Caco-2 (cell line): ENCODE measurements around the gene PKD1L1. TPM values are rescaled to one million over a fixed set of nuclear protein-coding genes. Genes with fewer than 3 reads are reported as not detected.
"Not testable (repeated sequence)": the region's sequence is repeated elsewhere in the genome, so short reads cannot be mapped to it uniquely, and the experiment has no call there.

Source experiments
- BruUV-seq: library from RNA; stranded (reverse); fragments of 400-500 nt; replicated peaks from 2 replicates; lab custom pipeline; 2021; lab: Mats Ljungman, UMichigan
- CTCF ChIA-PET: fragments of 300-600 bp; sonication (Branson Sonifier 250); formaldehyde crosslinking; loops from one replicate; lab custom pipeline; 2022; ENCODE audit warnings: antibody characterized with exemption; lab: Charles Lee
- POLR2A ChIA-PET: fragments of 300-600 bp; sonication (Branson Sonifier 250); formaldehyde crosslinking; loops from one replicate; lab custom pipeline; 2022; ENCODE audit warnings: antibody characterized with exemption; lab: Charles Lee
- DNase-seq, 2 experiments: peaks; one replicate each; pipeline versions ENCODE4 v3.0.0 to v3.0.0-alpha.2; 2020 to 2022
- H3K27me3 ChIP-seq: replicated peaks from 2 replicates; pipeline ENCODE4 v1.6.0; 2011; ENCODE audit warnings: low read length; ENCODE audit not compliant: control insufficient read depth, insufficient read depth
- H3K36me3 ChIP-seq: 2 replicates; pipeline ENCODE4 v1.5.1; 2011; ENCODE audit warnings: low read length; ENCODE audit not compliant: control insufficient read depth, insufficient read depth
- H3K4me1 ChIP-seq: fragments of 250-450 bp; sonication (Bioruptor Pico); 2 replicates; pipeline ENCODE4 v1.5.1; 2020; ENCODE audit warnings: mild to moderate bottlenecking
- H3K4me3 ChIP-seq: 2 replicates; pipeline ENCODE4 v1.5.1; 2011; ENCODE audit warnings: low read depth, mild to moderate bottlenecking, control low read depth, low read length
- H3K9me3 ChIP-seq: fragments of 250-450 bp; sonication (Bioruptor Pico); 2 replicates; pipeline ENCODE4 v1.5.1; 2020; ENCODE audit warnings: mild to moderate bottlenecking, moderate library complexity
- H3K27ac Mint-ChIP-seq: one replicate; pipeline ENCODE4 v1.8.0; 2022; ENCODE audit warnings: mixed read lengths; ENCODE audit not compliant: unreplicated experiment
- H3K27me3 Mint-ChIP-seq: one replicate; pipeline ENCODE4 v1.8.0; 2022; ENCODE audit warnings: mixed read lengths; ENCODE audit not compliant: insufficient read depth, unreplicated experiment
- H3K36me3 Mint-ChIP-seq: one replicate; pipeline ENCODE4 v1.8.0; 2022; ENCODE audit warnings: mild to moderate bottlenecking, mixed read lengths; ENCODE audit not compliant: insufficient read depth, unreplicated experiment
- H3K4me1 Mint-ChIP-seq: one replicate; pipeline ENCODE4 v1.8.0; 2022; ENCODE audit warnings: low read depth, mixed read lengths; ENCODE audit not compliant: unreplicated experiment
- H3K4me3 Mint-ChIP-seq: one replicate; pipeline ENCODE4 v1.8.0; 2022; ENCODE audit warnings: mild to moderate bottlenecking, moderate library complexity, mixed read lengths; ENCODE audit not compliant: unreplicated experiment
- H3K9me3 Mint-ChIP-seq: one replicate; pipeline ENCODE4 v1.8.0; 2022; ENCODE audit warnings: mixed read lengths; ENCODE audit not compliant: unreplicated experiment
- CTCF ChIP-seq, 2 experiments: fragments of 200-600 bp in 1 of 2; IDR thresholded peaks; 1 replicate in 1 of 2; 2 replicates in 1 of 2; pipeline versions ENCODE4 v1.5.1 to v1.8.0; 2011 to 2022; ENCODE audit warnings: antibody characterized with exemption in 1 of 2, control low read depth in 1 of 2, inconsistent platforms in 1 of 2, low read depth in 1 of 2, low read length in 1 of 2, mild to moderate bottlenecking in 1 of 2, moderate library complexity in 1 of 2; ENCODE audit not compliant: insufficient read depth in 1 of 2, severe bottlenecking in 1 of 2, unreplicated experiment in 1 of 2
- intact Hi-C: fragments of 100-400 bp; cut with micrococcal nuclease; formaldehyde crosslinking; loops from one replicate; pipeline ENCODE4 v1.10.0; 2022; ENCODE audit not compliant: unreplicated experiment
- total RNA-seq: library from RNA; stranded (reverse); gene quantifications from 2 replicates; pipeline ENCODE4 v1.2.3, GENCODE V29; 2022

Gene PKD1L1
- total RNA-seq, 1 experiment from 2014 or later, result 0.25 TPM

- no peaks in the 10 kb centered on the region for H3K4me1 ChIP-seq
- no peaks in the 10 kb centered on the region for H3K9me3 ChIP-seq
- intact Hi-C loops, result no loop called here
- no peaks in the 10 kb centered on the region for H3K36me3 Mint-ChIP-seq
- ChIA-PET CTCF (no interaction called here), POLR2A (no interaction called here)
- H3K36me3 ChIP-seq, result no peaks in the 10 kb centered on the region
- no peaks in the 10 kb centered on the region for H3K27me3 Mint-ChIP-seq
- no peak for TF ChIP-seq CTCF (IDR thresholded peaks at IDR 0.05; ENCODE audit: insufficient read depth in 1 of 2, low read depth in 1 of 2, low read length in 1 of 2, severe bottlenecking in 1 of 2, unreplicated experiment in 1 of 2)
- no TSS peak for BruUV-seq
- H3K27me3 ChIP-seq, result no peaks in the 10 kb centered on the region
- DNase-seq, result no peak
- H3K4me3 ChIP-seq, result no peak overlapping the region
- no peak overlapping the region for H3K27ac Mint-ChIP-seq
- no peak overlapping the region for H3K4me3 Mint-ChIP-seq
- H3K4me1 Mint-ChIP-seq, result no peaks in the 10 kb centered on the region
- no peaks in the 10 kb centered on the region for H3K9me3 Mint-ChIP-seq
These were observed 16.2 kb downstream of the PKD1L1 start for GRCh38 chr7:47932016-47932415.

GRCh38 chr7:47931005-47932004 is 17.0 kb downstream of the PKD1L1 start:
- H3K36me3 Mint-ChIP-seq, result no peaks in the 10 kb centered on the region
- intact Hi-C loops, result no loop called here
- no peak overlapping the region for H3K27ac Mint-ChIP-seq
- H3K9me3 Mint-ChIP-seq, result no peaks in the 10 kb centered on the region
- ChIA-PET CTCF (no interaction called here), POLR2A (no interaction called here)
- no peak overlapping the region for H3K4me3 Mint-ChIP-seq
- no peaks in the 10 kb centered on the region for H3K4me1 Mint-ChIP-seq
- no peak for TF ChIP-seq CTCF (IDR thresholded peaks at IDR 0.05; ENCODE audit: insufficient read depth in 1 of 2, low read depth in 1 of 2, low read length in 1 of 2, severe bottlenecking in 1 of 2, unreplicated experiment in 1 of 2)
- Histone ChIP-seq H3K27me3 (no peaks in the 10 kb centered on the region), H3K4me3 (no peak overlapping the region), H3K9me3 (no peaks in the 10 kb centered on the region), H3K4me1 (no peaks in the 10 kb centered on the region), H3K36me3 (no peaks in the 10 kb centered on the region)
- no peaks in the 10 kb centered on the region for H3K27me3 Mint-ChIP-seq
- BruUV-seq, result no TSS peak
- DNase-seq, result no peak

- no peak overlapping the region for H3K4me3 Mint-ChIP-seq
- no peak for DNase-seq
- TF ChIP-seq CTCF (IDR thresholded peaks at IDR 0.05; ENCODE audit: insufficient read depth in 1 of 2, low read depth in 1 of 2, low read length in 1 of 2, severe bottlenecking in 1 of 2, unreplicated experiment in 1 of 2), result no peak
- Histone ChIP-seq H3K4me1 (0 out of 2 replicates have a peak, but pooled peaks cover 4% of the 10 kb centered on the region), H3K4me3 (no peak overlapping the region), H3K27me3 (no peaks in the 10 kb centered on the region), H3K36me3 (no peaks in the 10 kb centered on the region), H3K9me3 (no peaks in the 10 kb centered on the region)
- peaks cover 12% of the 10 kb centered on the region for H3K9me3 Mint-ChIP-seq
- no TSS peak for BruUV-seq
- no peaks in the 10 kb centered on the region for H3K4me1 Mint-ChIP-seq
- intact Hi-C loops, result no loop called here
- ChIA-PET POLR2A (no interaction called here), CTCF (no interaction called here)
- no peak overlapping the region for H3K27ac Mint-ChIP-seq
- H3K36me3 Mint-ChIP-seq, result no peaks in the 10 kb centered on the region
- no peaks in the 10 kb centered on the region for H3K27me3 Mint-ChIP-seq
These were observed 24.0 kb downstream of the PKD1L1 start for GRCh38 chr7:47924266-47924665.

DNA sequence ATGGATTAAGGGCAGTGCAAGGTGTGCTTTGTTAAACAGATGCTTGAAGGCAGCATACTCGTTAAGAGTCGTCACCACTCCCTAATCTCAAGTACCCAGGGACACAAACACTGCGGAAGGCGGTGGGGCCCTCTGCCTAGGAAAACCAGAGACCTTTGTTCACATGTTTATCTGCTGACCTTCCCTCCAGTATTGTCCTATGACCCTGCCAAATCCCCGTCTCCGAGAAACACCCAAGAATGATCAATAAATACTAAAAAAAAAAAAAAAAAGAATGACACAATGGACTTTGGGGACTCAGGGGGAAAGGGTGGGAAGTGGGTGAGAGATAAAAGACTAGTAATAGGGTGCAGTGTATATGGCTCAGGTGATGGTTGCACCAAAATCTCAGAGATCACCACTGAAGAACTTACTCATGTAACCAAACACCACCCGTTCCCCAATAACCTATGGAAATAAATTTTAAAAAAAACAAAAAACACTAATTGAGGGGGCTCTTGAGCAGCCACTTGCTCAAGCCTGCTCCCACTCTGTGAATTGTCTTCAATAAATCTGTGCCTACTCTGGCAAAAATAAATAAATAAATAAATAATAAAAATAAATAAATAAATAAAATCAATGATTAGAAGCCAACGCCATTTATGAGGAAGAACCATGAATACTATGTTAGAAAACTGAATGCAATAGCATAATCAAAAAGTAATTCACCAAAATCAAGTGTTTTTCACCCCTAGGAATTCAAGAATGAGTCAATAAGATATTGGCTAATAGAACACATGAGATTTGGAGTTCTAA is 25.0 kb downstream of the PKD1L1 start:
- intact Hi-C loops, H3K4me3 Mint-ChIP-seq, H3K4me1 ChIP-seq, CTCF ChIA-PET, H3K27me3 Mint-ChIP-seq, H3K9me3 ChIP-seq, H3K27me3 ChIP-seq, H3K27ac Mint-ChIP-seq, H3K4me1 Mint-ChIP-seq, H3K36me3 ChIP-seq, BruUV-seq, H3K36me3 Mint-ChIP-seq, POLR2A ChIA-PET, H3K4me3 ChIP-seq: not testable (repeated sequence)
- peak; percentile 29 to 65 for DNase-seq
- H3K9me3 Mint-ChIP-seq, result peaks cover 12% of the 10 kb centered on the region
